Esophagus muscularis mucosa (tissue), 4 donors: ENCODE data around the gene ISG20.

Experiments used
- EP300 ChIP-seq: sonication (generic); formaldehyde crosslinking; IDR thresholded peaks from one replicate; pipeline ENCODE4 v1.6.1; 2017; ENCODE audit warnings: antibody characterized with exemption
- POLR2A ChIP-seq: fragments of 450-650 bp; IDR thresholded peaks from one replicate; pipeline ENCODE4 v1.6.1; 2017; ENCODE audit warnings: antibody characterized with exemption, moderate library complexity, mild to moderate bottlenecking, low read depth
- TF ChIP-seq, protein P1 (sequence below), 3 experiments: fragments of 200-600 bp in 2 of 3; fragments of 450-650 bp in 1 of 3; sonication (generic) in 2 of 3; IDR thresholded peaks; one replicate each; pipeline ENCODE4 v1.5.1; 2017 to 2019; ENCODE audit warnings: antibody characterized with exemption in 3 of 3, mild to moderate bottlenecking in 2 of 3, moderate library complexity in 1 of 3

DNA sequence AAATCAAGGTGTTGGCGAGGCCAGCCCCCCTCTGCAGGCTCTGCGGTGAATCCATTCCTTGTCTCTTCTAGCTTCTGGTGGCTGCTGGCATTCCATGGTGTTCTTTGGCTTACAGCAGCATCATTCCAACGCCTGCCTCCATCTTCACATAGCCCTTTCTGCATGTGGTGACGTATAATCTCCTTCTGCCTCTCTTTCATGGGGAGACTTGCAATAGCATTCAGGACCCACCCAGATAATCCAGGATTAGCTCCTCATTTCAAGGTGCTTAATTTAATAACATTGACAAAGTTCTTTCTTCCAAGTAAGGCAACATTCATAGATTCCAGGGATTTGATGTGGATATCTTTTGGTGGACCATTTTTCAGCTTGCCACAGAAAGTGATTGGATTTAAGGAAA is 35.8 kb downstream of the ISG20 start:
- TF ChIP-seq POLR2A (no peak), EP300 (no peak)
- TF ChIP-seq, protein P1, sequence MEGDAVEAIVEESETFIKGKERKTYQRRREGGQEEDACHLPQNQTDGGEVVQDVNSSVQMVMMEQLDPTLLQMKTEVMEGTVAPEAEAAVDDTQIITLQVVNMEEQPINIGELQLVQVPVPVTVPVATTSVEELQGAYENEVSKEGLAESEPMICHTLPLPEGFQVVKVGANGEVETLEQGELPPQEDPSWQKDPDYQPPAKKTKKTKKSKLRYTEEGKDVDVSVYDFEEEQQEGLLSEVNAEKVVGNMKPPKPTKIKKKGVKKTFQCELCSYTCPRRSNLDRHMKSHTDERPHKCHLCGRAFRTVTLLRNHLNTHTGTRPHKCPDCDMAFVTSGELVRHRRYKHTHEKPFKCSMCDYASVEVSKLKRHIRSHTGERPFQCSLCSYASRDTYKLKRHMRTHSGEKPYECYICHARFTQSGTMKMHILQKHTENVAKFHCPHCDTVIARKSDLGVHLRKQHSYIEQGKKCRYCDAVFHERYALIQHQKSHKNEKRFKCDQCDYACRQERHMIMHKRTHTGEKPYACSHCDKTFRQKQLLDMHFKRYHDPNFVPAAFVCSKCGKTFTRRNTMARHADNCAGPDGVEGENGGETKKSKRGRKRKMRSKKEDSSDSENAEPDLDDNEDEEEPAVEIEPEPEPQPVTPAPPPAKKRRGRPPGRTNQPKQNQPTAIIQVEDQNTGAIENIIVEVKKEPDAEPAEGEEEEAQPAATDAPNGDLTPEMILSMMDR (IDR thresholded peaks at IDR 0.05) = no peak
